Epidermal melanocyte (primary cell): ENCODE measurements around the gene AIF1L.

Source experiments
- DNase-seq: peaks from one replicate; pipeline ENCODE4 v3.0.0; 2011; ENCODE audit warnings: low spot score; ENCODE audit not compliant: insufficient read length

AIF1L gene

GRCh38 chr9:131162886-131163285 lies 66.6 kb downstream of the AIF1L start:
- DNase-seq: no peak

- no peak for DNase-seq
Observed at GRCh38 chr9:131165523-131165922, 69.2 kb downstream of the AIF1L start.

- no peak for DNase-seq
Observed at GRCh38 chr9:131167146-131167692, 70.9 kb downstream of the AIF1L start.

GRCh38 chr9:131167936-131168335 lies 71.6 kb downstream of the AIF1L start:
- DNase-seq: no peak

- DNase-seq: no peak
Observed at GRCh38 chr9:131169563-131170240, 73.4 kb downstream of the AIF1L start.
